HCT116 (cell line): ENCODE measurements around the gene ABHD14A. TPM values are rescaled to one million over a fixed set of nuclear protein-coding genes. Genes with fewer than 3 reads are reported as not detected.

ENCODE experiments used
- ATAC-seq: fragments of 200-7000 bp; cut with Tn5 transposase; 2 replicates; pipeline ENCODE4 v1.9.1; 2020; ENCODE audit warnings: mild to moderate bottlenecking, moderate library complexity
- BruUV-seq: library from RNA; stranded (reverse); fragments of 400-500 nt; replicated peaks from 2 replicates; lab custom pipeline; 2021; lab: Mats Ljungman, UMichigan
- CTCF ChIA-PET: fragments of 300-600 bp; sonication (Branson Sonifier 250); formaldehyde crosslinking; loops from one replicate; lab custom pipeline; 2021; ENCODE audit warnings: antibody characterized with exemption; lab: Charles Lee
- POLR2A ChIA-PET: fragments of 300-600, 350-600 bp; sonication (Branson Sonifier 250); formaldehyde crosslinking; loops from one replicate; lab custom pipeline; 2021; ENCODE audit warnings: antibody characterized with exemption; lab: Charles Lee
- RAD21 ChIA-PET, 2 experiments: fragments of 300-600 bp; sonication (Branson Sonifier 250); formaldehyde crosslinking; loops; one replicate each; lab custom pipeline; 2023; ENCODE audit warnings: low total read pairs in 2 of 2; ENCODE audit not compliant: uncharacterized antibody in 2 of 2, unreplicated experiment in 2 of 2, low non-redundant PET in 1 of 2; lab: Charles Lee
- DNase-seq: peaks from one replicate; pipeline ENCODE4 v3.0.0-alpha.2; 2010; ENCODE audit warnings: low read depth, low spot score
- H2AFZ ChIP-seq: fragments of 200-600 bp; shearing (Covaris generic), sonication (generic); 2 replicates; pipeline ENCODE4 v1.6.1; 2017; ENCODE audit warnings: low read depth, mixed run types, mixed read lengths, antibody characterized with exemption, low read length; ENCODE audit not compliant: poor library complexity, severe bottlenecking
- H3K27ac ChIP-seq: 2 replicates; pipeline ENCODE4 v1.5.1; 2012; ENCODE audit warnings: low read depth, low read length
- H3K27me3 ChIP-seq: fragments of 200-600 bp; sonication (generic); 2 replicates; pipeline ENCODE4 v1.6.1; 2016; ENCODE audit warnings: mixed run types, low read length, mixed read lengths; ENCODE audit not compliant: insufficient read depth
- H3K36me3 ChIP-seq, 2 experiments: fragments of 200-500 bp in 1 of 2; fragments of 200-600 bp in 1 of 2; sonication (Bioruptor generic) in 1 of 2; sonication (generic) in 1 of 2; 2 replicates each; pipeline versions ENCODE4 v1.5.1 to v1.6.1; 2014 to 2016; ENCODE audit warnings: low read length in 2 of 2, inconsistent platforms in 1 of 2, mixed read lengths in 1 of 2, mixed run types in 1 of 2; ENCODE audit not compliant: insufficient read depth in 2 of 2, control insufficient read depth in 1 of 2
- H3K4me1 ChIP-seq, 2 experiments: fragments of 200-600 bp in 1 of 2; sonication (generic) in 1 of 2; 2 replicates each; pipeline versions ENCODE4 v1.5.1 to v1.6.1; 2012 to 2017; ENCODE audit warnings: low read length in 2 of 2, inconsistent platforms in 1 of 2, mild to moderate bottlenecking in 1 of 2, mixed read lengths in 1 of 2, mixed run types in 1 of 2, moderate library complexity in 1 of 2; ENCODE audit not compliant: insufficient read depth in 2 of 2, control insufficient read depth in 1 of 2
- H3K4me2 ChIP-seq: fragments of 200-600 bp; sonication (generic); 2 replicates; pipeline ENCODE4 v1.6.1; 2017; ENCODE audit warnings: mixed run types, low read length, mixed read lengths
- H3K4me3 ChIP-seq, 2 experiments: fragments of 200-600 bp in 1 of 2; sonication (generic) in 1 of 2; replicated peaks in 1 of 2; 2 replicates each; pipeline ENCODE4 v1.5.1; 2011 to 2016; ENCODE audit warnings: low read length in 2 of 2, control low read depth in 1 of 2, low read depth in 1 of 2, mild to moderate bottlenecking in 1 of 2, mixed read lengths in 1 of 2, mixed run types in 1 of 2
- H3K79me2 ChIP-seq: fragments of 200-600 bp; sonication (generic); 2 replicates; pipeline ENCODE4 v1.6.1; 2017; ENCODE audit warnings: mild to moderate bottlenecking, mixed run types, low read length, moderate library complexity, mixed read lengths; ENCODE audit not compliant: insufficient read depth
- H3K9ac ChIP-seq: fragments of 200-600 bp; sonication (generic); 2 replicates; pipeline ENCODE4 v1.6.1; 2016; ENCODE audit warnings: low read length, mixed read lengths
- H3K9me2 ChIP-seq: fragments of 200-600 bp; sonication (generic), shearing (Covaris generic); 2 replicates; pipeline ENCODE4 v1.6.1; 2017; ENCODE audit warnings: mixed run types, mild to moderate bottlenecking, moderate library complexity; ENCODE audit not compliant: insufficient read depth
- H3K9me3 ChIP-seq, 2 experiments: fragments of 200-500 bp in 1 of 2; fragments of 200-600 bp in 1 of 2; sonication (Bioruptor generic) in 1 of 2; sonication (generic) in 1 of 2; 2 replicates each; pipeline ENCODE4 v1.6.1; 2014 to 2017; ENCODE audit warnings: low read length in 2 of 2, mixed read lengths in 2 of 2, inconsistent platforms in 1 of 2, low read depth in 1 of 2, mild to moderate bottlenecking in 1 of 2, mixed run types in 1 of 2, moderate library complexity in 1 of 2; ENCODE audit not compliant: control insufficient read depth in 1 of 2, insufficient read depth in 1 of 2
- H4K20me1 ChIP-seq: fragments of 200-600 bp; sonication (generic), shearing (Covaris generic); 2 replicates; pipeline ENCODE4 v1.6.1; 2017; ENCODE audit warnings: mixed run types, mild to moderate bottlenecking, moderate library complexity; ENCODE audit not compliant: insufficient read depth
- CBX3 ChIP-seq: IDR thresholded peaks from 2 replicates; pipeline ENCODE4 v1.6.1; 2012; ENCODE audit warnings: low read depth
- EGR1 ChIP-seq: IDR thresholded peaks from 2 replicates; pipeline ENCODE4 v1.6.1; 2012; ENCODE audit warnings: low read depth
- ELF1 ChIP-seq: IDR thresholded peaks from 2 replicates; pipeline ENCODE4 v1.6.1; 2012; ENCODE audit warnings: low read depth, borderline replicate concordance
- EZH2phosphoT487 ChIP-seq: fragments of 200-600 bp; IDR thresholded peaks from 2 replicates; pipeline ENCODE4 v1.6.1; 2018; ENCODE audit warnings: antibody characterized with exemption, borderline replicate concordance
- POLR2A ChIP-seq: IDR thresholded peaks from 2 replicates; pipeline ENCODE4 v1.7.0; 2011; ENCODE audit warnings: borderline replicate concordance; ENCODE audit not compliant: insufficient read depth, insufficient read length; ENCODE audit errors: extremely low read depth
- POLR2AphosphoS5 ChIP-seq: IDR thresholded peaks from 2 replicates; pipeline ENCODE4 v1.6.1; 2011; ENCODE audit warnings: mild to moderate bottlenecking, low read depth, low read length, moderate library complexity
- SIN3A ChIP-seq: IDR thresholded peaks from 2 replicates; pipeline ENCODE4 v1.6.1; 2012; ENCODE audit warnings: low read depth
- SP1 ChIP-seq: IDR thresholded peaks from 2 replicates; pipeline ENCODE4 v1.6.1; 2012; ENCODE audit warnings: low read depth
- ZNF274 ChIP-seq: fragments of 200-500 bp; sonication (Bioruptor generic); IDR thresholded peaks from 2 replicates; pipeline ENCODE4 v1.6.1; 2014; ENCODE audit warnings: mild to moderate bottlenecking, low read depth, low read length, inconsistent platforms
- intact Hi-C: fragments of 100-400 bp; cut with micrococcal nuclease; formaldehyde crosslinking; loops from 2 replicates; pipeline ENCODE4 v1.10.0; 2022
- total RNA-seq: library from RNA; stranded (reverse); gene quantifications from one replicate; pipeline ENCODE4 v1.2.1, GENCODE V29; 2021; ENCODE audit not compliant: unreplicated experiment
- TF ChIP-seq, protein P1 (sequence below), 3 experiments: fragments of 200-600 bp in 1 of 3; sonication (generic) in 1 of 3; IDR thresholded peaks in 2 of 3; conservative IDR thresholded peaks in 1 of 3; 2 replicates each; pipeline ENCODE4 v1.5.1; 2012 to 2017; ENCODE audit warnings: low read depth in 2 of 3, low read length in 2 of 3, antibody characterized with exemption in 1 of 3, borderline replicate concordance in 1 of 3, control low read depth in 1 of 3, mild to moderate bottlenecking in 1 of 3, mixed read lengths in 1 of 3, mixed run types in 1 of 3, moderate library complexity in 1 of 3; ENCODE audit not compliant: insufficient read depth in 1 of 3
- TF ChIP-seq, protein P2 (sequence below): IDR thresholded peaks from 2 replicates; pipeline ENCODE4 v1.6.1; 2012
- TF ChIP-seq, protein P3 (sequence below): IDR thresholded peaks from 2 replicates; pipeline ENCODE4 v1.6.1; 2012; ENCODE audit warnings: low read depth
- TF ChIP-seq, protein P4 (sequence below): IDR thresholded peaks from 2 replicates; pipeline ENCODE4 v1.6.1; 2012
- TF ChIP-seq, protein P5 (sequence below): IDR thresholded peaks from 2 replicates; pipeline ENCODE4 v1.6.1; 2011; ENCODE audit warnings: mild to moderate bottlenecking, low read length, moderate library complexity; ENCODE audit not compliant: insufficient replicate concordance; ENCODE audit errors: extremely low read depth

The ABHD14A gene
- total RNA-seq, 1 experiment from 2014 or later, result 11.6 TPM

DNA sequence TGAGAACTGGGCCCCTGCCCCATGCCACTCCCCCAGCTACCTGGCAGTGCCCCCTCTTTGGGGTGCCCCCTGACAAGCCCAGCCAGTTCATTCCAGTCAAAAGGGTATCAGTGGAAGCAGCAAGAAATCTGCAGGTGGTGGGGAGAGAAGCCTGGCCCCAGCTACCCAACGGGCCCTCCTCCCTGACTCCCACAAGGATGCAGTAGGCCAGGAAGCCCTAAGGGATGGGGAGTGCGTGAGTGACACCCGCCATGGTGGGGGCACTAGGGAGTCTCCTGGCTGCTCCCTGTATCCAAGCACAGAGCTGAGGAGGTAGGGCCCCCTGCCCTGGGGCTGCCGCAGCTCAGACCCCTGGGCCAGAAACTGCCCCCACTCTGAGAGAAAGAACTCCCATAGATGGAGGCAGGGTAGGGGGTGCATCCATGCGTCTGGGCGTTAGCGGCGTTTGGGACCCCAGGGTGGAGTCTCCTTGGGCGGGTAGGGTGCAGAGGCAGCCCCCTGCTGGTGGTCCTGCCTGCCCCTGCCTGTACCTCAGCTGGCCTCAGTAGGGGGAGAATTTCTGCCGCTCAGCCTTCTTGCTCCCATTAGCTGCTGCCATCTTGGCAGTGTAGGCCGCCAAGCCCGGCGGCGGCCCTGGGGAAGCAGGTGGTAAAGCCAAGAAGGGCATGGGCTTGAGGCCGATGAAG is 17.2 kb upstream of the ABHD14A start:
- Histone ChIP-seq H3K9me3 (no peaks in the 10 kb centered on the region), H3K4me3 (no peak overlapping the region), H3K79me2 (no peaks in the 10 kb centered on the region), H3K27me3 (no peaks in the 10 kb centered on the region), H3K36me3 (0 out of 4 replicates have a peak, but pooled peaks cover 0 to 3% of the 10 kb centered on the region in 2 experiments), H3K9me2 (no peaks in the 10 kb centered on the region), H3K9ac (no peak overlapping the region), H2AFZ (no peak overlapping the region), H3K4me1 (no peaks in the 10 kb centered on the region), H3K4me2 (no peak overlapping the region), H4K20me1 (no peaks in the 10 kb centered on the region), H3K27ac (no peak overlapping the region)
- TF ChIP-seq, protein P1, sequence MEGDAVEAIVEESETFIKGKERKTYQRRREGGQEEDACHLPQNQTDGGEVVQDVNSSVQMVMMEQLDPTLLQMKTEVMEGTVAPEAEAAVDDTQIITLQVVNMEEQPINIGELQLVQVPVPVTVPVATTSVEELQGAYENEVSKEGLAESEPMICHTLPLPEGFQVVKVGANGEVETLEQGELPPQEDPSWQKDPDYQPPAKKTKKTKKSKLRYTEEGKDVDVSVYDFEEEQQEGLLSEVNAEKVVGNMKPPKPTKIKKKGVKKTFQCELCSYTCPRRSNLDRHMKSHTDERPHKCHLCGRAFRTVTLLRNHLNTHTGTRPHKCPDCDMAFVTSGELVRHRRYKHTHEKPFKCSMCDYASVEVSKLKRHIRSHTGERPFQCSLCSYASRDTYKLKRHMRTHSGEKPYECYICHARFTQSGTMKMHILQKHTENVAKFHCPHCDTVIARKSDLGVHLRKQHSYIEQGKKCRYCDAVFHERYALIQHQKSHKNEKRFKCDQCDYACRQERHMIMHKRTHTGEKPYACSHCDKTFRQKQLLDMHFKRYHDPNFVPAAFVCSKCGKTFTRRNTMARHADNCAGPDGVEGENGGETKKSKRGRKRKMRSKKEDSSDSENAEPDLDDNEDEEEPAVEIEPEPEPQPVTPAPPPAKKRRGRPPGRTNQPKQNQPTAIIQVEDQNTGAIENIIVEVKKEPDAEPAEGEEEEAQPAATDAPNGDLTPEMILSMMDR (IDR thresholded peaks at IDR 0.05 in 2 of 3, conservative IDR thresholded peaks at IDR 0.05 in 1 of 3; ENCODE audit: borderline replicate concordance in 1 of 3, insufficient read depth in 1 of 3, low read depth in 2 of 3, low read length in 2 of 3), result no peak
- TF ChIP-seq, protein P2, sequence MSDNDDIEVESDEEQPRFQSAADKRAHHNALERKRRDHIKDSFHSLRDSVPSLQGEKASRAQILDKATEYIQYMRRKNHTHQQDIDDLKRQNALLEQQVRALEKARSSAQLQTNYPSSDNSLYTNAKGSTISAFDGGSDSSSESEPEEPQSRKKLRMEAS, result no peak
- TF ChIP-seq SIN3A (no peak), EGR1 (no peak), ELF1 (no peak), POLR2A (no peak), ZNF274 (no peak), SP1 (no peak), POLR2AphosphoS5 (no peak), CBX3 (no peak), EZH2phosphoT487 (no peak)
- TF ChIP-seq, protein P3, sequence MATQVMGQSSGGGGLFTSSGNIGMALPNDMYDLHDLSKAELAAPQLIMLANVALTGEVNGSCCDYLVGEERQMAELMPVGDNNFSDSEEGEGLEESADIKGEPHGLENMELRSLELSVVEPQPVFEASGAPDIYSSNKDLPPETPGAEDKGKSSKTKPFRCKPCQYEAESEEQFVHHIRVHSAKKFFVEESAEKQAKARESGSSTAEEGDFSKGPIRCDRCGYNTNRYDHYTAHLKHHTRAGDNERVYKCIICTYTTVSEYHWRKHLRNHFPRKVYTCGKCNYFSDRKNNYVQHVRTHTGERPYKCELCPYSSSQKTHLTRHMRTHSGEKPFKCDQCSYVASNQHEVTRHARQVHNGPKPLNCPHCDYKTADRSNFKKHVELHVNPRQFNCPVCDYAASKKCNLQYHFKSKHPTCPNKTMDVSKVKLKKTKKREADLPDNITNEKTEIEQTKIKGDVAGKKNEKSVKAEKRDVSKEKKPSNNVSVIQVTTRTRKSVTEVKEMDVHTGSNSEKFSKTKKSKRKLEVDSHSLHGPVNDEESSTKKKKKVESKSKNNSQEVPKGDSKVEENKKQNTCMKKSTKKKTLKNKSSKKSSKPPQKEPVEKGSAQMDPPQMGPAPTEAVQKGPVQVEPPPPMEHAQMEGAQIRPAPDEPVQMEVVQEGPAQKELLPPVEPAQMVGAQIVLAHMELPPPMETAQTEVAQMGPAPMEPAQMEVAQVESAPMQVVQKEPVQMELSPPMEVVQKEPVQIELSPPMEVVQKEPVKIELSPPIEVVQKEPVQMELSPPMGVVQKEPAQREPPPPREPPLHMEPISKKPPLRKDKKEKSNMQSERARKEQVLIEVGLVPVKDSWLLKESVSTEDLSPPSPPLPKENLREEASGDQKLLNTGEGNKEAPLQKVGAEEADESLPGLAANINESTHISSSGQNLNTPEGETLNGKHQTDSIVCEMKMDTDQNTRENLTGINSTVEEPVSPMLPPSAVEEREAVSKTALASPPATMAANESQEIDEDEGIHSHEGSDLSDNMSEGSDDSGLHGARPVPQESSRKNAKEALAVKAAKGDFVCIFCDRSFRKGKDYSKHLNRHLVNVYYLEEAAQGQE, result no peak
- TF ChIP-seq, protein P4, sequence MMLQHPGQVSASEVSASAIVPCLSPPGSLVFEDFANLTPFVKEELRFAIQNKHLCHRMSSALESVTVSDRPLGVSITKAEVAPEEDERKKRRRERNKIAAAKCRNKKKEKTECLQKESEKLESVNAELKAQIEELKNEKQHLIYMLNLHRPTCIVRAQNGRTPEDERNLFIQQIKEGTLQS, result no peak
- TF ChIP-seq, protein P5, sequence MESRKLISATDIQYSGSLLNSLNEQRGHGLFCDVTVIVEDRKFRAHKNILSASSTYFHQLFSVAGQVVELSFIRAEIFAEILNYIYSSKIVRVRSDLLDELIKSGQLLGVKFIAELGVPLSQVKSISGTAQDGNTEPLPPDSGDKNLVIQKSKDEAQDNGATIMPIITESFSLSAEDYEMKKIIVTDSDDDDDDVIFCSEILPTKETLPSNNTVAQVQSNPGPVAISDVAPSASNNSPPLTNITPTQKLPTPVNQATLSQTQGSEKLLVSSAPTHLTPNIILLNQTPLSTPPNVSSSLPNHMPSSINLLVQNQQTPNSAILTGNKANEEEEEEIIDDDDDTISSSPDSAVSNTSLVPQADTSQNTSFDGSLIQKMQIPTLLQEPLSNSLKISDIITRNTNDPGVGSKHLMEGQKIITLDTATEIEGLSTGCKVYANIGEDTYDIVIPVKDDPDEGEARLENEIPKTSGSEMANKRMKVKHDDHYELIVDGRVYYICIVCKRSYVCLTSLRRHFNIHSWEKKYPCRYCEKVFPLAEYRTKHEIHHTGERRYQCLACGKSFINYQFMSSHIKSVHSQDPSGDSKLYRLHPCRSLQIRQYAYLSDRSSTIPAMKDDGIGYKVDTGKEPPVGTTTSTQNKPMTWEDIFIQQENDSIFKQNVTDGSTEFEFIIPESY, result no peak
- BruUV-seq, result no TSS peak
- ChIA-PET POLR2A (no interaction called here), CTCF (interaction anchor here (0.9 kb wide), 1 partner anchor 16 kb away, joined by 3 read pairs; the partner anchor contains the start of gene RRP9), RAD21 (no interaction called here)
- intact Hi-C loops, result no loop called here
- DNase-seq (no peak), ATAC-seq (no peak)
